K562 (cell line): Measurements from ENCODE around the gene AGPAT3.

Experiments
- CTCF ChIP-seq, 3 experiments: IDR thresholded peaks in 2 of 3; conservative IDR thresholded peaks in 1 of 3; 2 replicates each; pipeline ENCODE4 v1.5.1; 2011 to 2012; ENCODE audit warnings: low read length in 3 of 3, mild to moderate bottlenecking in 3 of 3, control low read depth in 2 of 3, improper control_type of control experiment in 1 of 3, inconsistent platforms in 1 of 3, low read depth in 1 of 3, mixed read lengths in 1 of 3, moderate library complexity in 1 of 3; ENCODE audit not compliant: insufficient read depth in 2 of 3
- KAT8 ChIP-seq: fragments of 450-650 bp; IDR thresholded peaks from 2 replicates; pipeline ENCODE4 v1.6.1; 2016; ENCODE audit warnings: low read depth, mild to moderate bottlenecking
- SMAD4 ChIP-seq: fragments of 250-450 bp; sonication (Bioruptor Pico); conservative IDR thresholded peaks from 2 replicates; pipeline ENCODE4 v1.8.0; 2021; ENCODE audit warnings: inconsistent platforms, mild to moderate bottlenecking, moderate library complexity

DNA sequence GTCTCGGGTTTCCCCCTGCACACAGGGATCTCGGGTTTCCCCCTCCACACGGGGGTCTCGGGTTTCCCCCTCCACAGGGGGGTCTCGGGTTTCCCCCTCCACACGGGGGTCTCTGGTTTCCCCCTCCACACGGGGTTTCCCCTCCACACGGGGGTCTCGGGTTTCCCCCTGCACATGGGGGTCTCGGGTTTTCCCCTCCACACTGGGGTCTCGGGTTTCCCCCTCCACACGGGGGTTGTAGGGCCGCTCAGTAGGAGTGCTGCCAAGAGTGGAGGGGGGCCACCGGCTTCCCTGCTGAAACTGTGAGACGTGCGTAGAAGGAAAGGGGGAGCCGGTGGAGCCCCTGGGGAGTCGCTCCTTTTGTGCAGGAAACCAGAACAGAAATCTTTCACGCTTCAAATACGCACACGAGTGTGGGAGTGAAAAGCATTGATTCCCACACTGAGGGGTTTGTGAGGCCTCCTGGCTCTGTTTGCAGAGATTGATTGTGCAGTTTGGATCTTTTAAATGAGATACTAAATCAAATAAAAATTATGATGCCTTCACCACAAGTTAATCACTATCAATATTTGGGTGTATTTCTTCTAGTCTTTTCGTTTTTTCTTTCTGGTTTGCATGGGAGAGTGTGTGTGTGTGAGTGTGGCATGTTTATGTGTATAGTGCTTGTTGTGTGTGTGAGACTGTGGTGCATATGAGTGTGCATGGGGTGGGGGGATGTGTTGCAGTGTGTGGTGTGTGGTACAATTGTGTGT, 92.8 kb downstream of the AGPAT3 start:
- no peak for TF ChIP-seq SMAD4
- no peak for TF ChIP-seq CTCF (IDR thresholded peaks at IDR 0.05 in 2 of 3, conservative IDR thresholded peaks at IDR 0.05 in 1 of 3; ENCODE audit: insufficient read depth in 2 of 3, low read depth in 1 of 3, low read length in 3 of 3)
- TF ChIP-seq KAT8, result no peak
